Neural crest cell (in vitro differentiated cells): ENCODE measurements around the gene FAM9A. TPM values are rescaled to one million over a fixed set of nuclear protein-coding genes. Genes with fewer than 3 reads are reported as not detected.

Experiments
- DNase-seq: peaks from one replicate; pipeline ENCODE4 v3.0.0; 2021; ENCODE audit warnings: low read depth, mixed read lengths, low spot score
- H3K27ac Mint-ChIP-seq: one replicate; pipeline ENCODE4 v1.8.0; 2021; ENCODE audit warnings: mild to moderate bottlenecking, mixed read lengths; ENCODE audit not compliant: unreplicated experiment
- H3K27me3 Mint-ChIP-seq: 2 replicates; pipeline ENCODE4 v1.8.0; 2021; ENCODE audit warnings: low read depth, mild to moderate bottlenecking, mixed read lengths
- H3K36me3 Mint-ChIP-seq: 2 replicates; pipeline ENCODE4 v1.8.0; 2021; ENCODE audit warnings: low read depth, mild to moderate bottlenecking, mixed read lengths
- H3K4me1 Mint-ChIP-seq: 2 replicates; pipeline ENCODE4 v1.8.0; 2021; ENCODE audit warnings: mixed read lengths
- H3K4me3 Mint-ChIP-seq: one replicate; pipeline ENCODE4 v1.8.0; 2021; ENCODE audit warnings: mild to moderate bottlenecking, mixed read lengths
- H3K9me3 Mint-ChIP-seq: 2 replicates; pipeline ENCODE4 v1.8.0; 2021; ENCODE audit warnings: mixed read lengths
- CTCF ChIP-seq: fragments of 200-600 bp; sonication (generic); conservative IDR thresholded peaks from 2 replicates; pipeline ENCODE4 v1.5.0; 2021; ENCODE audit warnings: antibody characterized with exemption, mild to moderate bottlenecking
- long read RNA-seq: library from polyadenylated mRNA; unstranded; transcript quantifications from one replicate; pipeline ENCODE4 v2.0.0, GENCODE V29; 2020
- total RNA-seq: library from RNA; stranded (reverse); gene quantifications from 2 replicates; pipeline ENCODE4 v1.2.1, GENCODE V29; 2021

FAM9A gene
- not detected in 2 replicates for total RNA-seq
- long read RNA-seq: 0 reads

GRCh38 chrX:8801041-8801599 is at the start of gene FAM9A:
FAM9A (minus strand) TSS chrX:8801383; CDS start chrX:8800171, 1,212 bp downstream.
- Mint-ChIP-seq H3K27me3 (no peaks in the 10 kb centered on the region), H3K36me3 (no peaks in the 10 kb centered on the region), H3K4me3 (no peak within 1 kb of the TSS), H3K9me3 (no peaks in the 10 kb centered on the region), H3K4me1 (no peaks in the 10 kb centered on the region), H3K27ac (no peak within 1 kb of the TSS)
- no peak for DNase-seq
- no peak for TF ChIP-seq CTCF

- H3K27ac Mint-ChIP-seq: no peak overlapping the region
- H3K9me3 Mint-ChIP-seq: peaks cover 15% of the 10 kb centered on the region
- no peaks in the 10 kb centered on the region for H3K27me3 Mint-ChIP-seq
Observed at GRCh38 chrX:8850478-8850877, 49.3 kb upstream of the FAM9A start.

GRCh38 chrX:8849945-8850344 is 48.8 kb upstream of the FAM9A start:
- peaks cover 14% of the 10 kb centered on the region for H3K9me3 Mint-ChIP-seq
- no peak overlapping the region for H3K4me3 Mint-ChIP-seq
- no peaks in the 10 kb centered on the region for H3K27me3 Mint-ChIP-seq
- no peak overlapping the region for H3K27ac Mint-ChIP-seq
- H3K4me1 Mint-ChIP-seq: no peaks in the 10 kb centered on the region
- no peaks in the 10 kb centered on the region for H3K36me3 Mint-ChIP-seq
- no peak for DNase-seq
- TF ChIP-seq CTCF: peak; percentile 25

More at GRCh38 chrX:8850478-8850877, 49.3 kb upstream of the FAM9A start:
- DNase-seq: no peak
- H3K36me3 Mint-ChIP-seq: no peaks in the 10 kb centered on the region
- H3K4me3 Mint-ChIP-seq: no peak overlapping the region
- no peak for TF ChIP-seq CTCF
- no peaks in the 10 kb centered on the region for H3K4me1 Mint-ChIP-seq

GRCh38 chrX:8849458-8849857 is 48.3 kb upstream of the FAM9A start:
- no peak overlapping the region for H3K27ac Mint-ChIP-seq
- H3K27me3 Mint-ChIP-seq: no peaks in the 10 kb centered on the region
- H3K36me3 Mint-ChIP-seq: no peaks in the 10 kb centered on the region
- no peaks in the 10 kb centered on the region for H3K4me1 Mint-ChIP-seq
- no peak for DNase-seq
- no peak for TF ChIP-seq CTCF
- H3K4me3 Mint-ChIP-seq: no peak overlapping the region
- peaks cover 14% of the 10 kb centered on the region for H3K9me3 Mint-ChIP-seq

GRCh38 chrX:8848911-8849310 is 47.7 kb upstream of the FAM9A start:
- no peaks in the 10 kb centered on the region for H3K4me1 Mint-ChIP-seq

More at GRCh38 chrX:8848911-8849310, 47.7 kb upstream of the FAM9A start:
- Mint-ChIP-seq H3K27me3 (no peaks in the 10 kb centered on the region), H3K36me3 (no peaks in the 10 kb centered on the region), H3K9me3 (peaks cover 14% of the 10 kb centered on the region), H3K4me3 (no peak overlapping the region), H3K27ac (no peak overlapping the region)
- TF ChIP-seq CTCF: no peak
- no peak for DNase-seq
